Liver (tissue), 9 donors: Measurements from ENCODE around the gene PCGF2. TPM values are rescaled to one million over a fixed set of nuclear protein-coding genes. Genes with fewer than 3 reads are reported as not detected.

Experiments
- DNase-seq: peaks from one replicate; pipeline ENCODE4 v3.0.0-alpha.2; 2017; ENCODE audit warnings: low spot score
- H3K27ac ChIP-seq, 2 donors: one replicate each; pipeline ENCODE4 v1.7.0; 2013; ENCODE audit warnings: inconsistent platforms in 2 of 2, low read length in 2 of 2, control low read depth in 1 of 2, low read depth in 1 of 2, mild to moderate bottlenecking in 1 of 2
- H3K27me3 ChIP-seq, 4 donors: one replicate each; pipeline versions ENCODE4 v1.6.1 to v1.7.0; 2013; ENCODE audit warnings: low read length in 3 of 4, inconsistent platforms in 1 of 4, mild to moderate bottlenecking in 1 of 4, moderate library complexity in 1 of 4; ENCODE audit not compliant: control insufficient read depth in 4 of 4, insufficient read depth in 4 of 4
- H3K36me3 ChIP-seq, 4 donors: one replicate each; pipeline versions ENCODE4 v1.6.1 to v1.7.0; 2013; ENCODE audit warnings: low read length in 3 of 4, mild to moderate bottlenecking in 3 of 4, low read depth in 1 of 4, moderate library complexity in 1 of 4; ENCODE audit not compliant: control insufficient read depth in 4 of 4, insufficient read depth in 3 of 4
- H3K4me1 ChIP-seq, 4 donors: one replicate each; pipeline versions ENCODE4 v1.6.1 to v1.7.0; 2013; ENCODE audit warnings: low read length in 3 of 4, mild to moderate bottlenecking in 3 of 4, moderate library complexity in 1 of 4; ENCODE audit not compliant: control insufficient read depth in 4 of 4, insufficient read depth in 4 of 4
- H3K4me3 ChIP-seq, 3 donors: one replicate each; pipeline versions ENCODE4 v1.6.1 to v1.7.0; 2013; ENCODE audit warnings: low read length in 3 of 3, control low read depth in 1 of 3, low read depth in 1 of 3, mild to moderate bottlenecking in 1 of 3
- H3K9ac ChIP-seq, 2 donors: one replicate each; pipeline ENCODE4 v1.7.0; 2013; ENCODE audit warnings: low read length in 2 of 2, mild to moderate bottlenecking in 2 of 2, moderate library complexity in 2 of 2, control low read depth in 1 of 2, low read depth in 1 of 2
- H3K9me3 ChIP-seq, 4 donors: one replicate each; pipeline versions ENCODE4 v1.6.1 to v1.7.0; 2013; ENCODE audit warnings: low read length in 3 of 4; ENCODE audit not compliant: control insufficient read depth in 4 of 4
- EGR1 ChIP-seq, 2 donors: IDR thresholded peaks; 2 replicates each; pipeline ENCODE4 v1.6.1; 2016 to 2018; ENCODE audit warnings: antibody characterized with exemption in 2 of 2, low read depth in 2 of 2
- FOXA1 ChIP-seq: IDR thresholded peaks from 2 replicates; pipeline ENCODE4 v1.6.1; 2016; ENCODE audit warnings: antibody characterized with exemption
- FOXA2 ChIP-seq: IDR thresholded peaks from 2 replicates; pipeline ENCODE4 v1.6.1; 2016; ENCODE audit warnings: antibody characterized with exemption
- GABPA ChIP-seq, 2 donors: IDR thresholded peaks in 1 of 2; conservative IDR thresholded peaks in 1 of 2; 2 replicates each; pipeline ENCODE4 v1.6.1; 2016; ENCODE audit warnings: antibody characterized with exemption in 2 of 2, mild to moderate bottlenecking in 1 of 2, moderate library complexity in 1 of 2
- HNF4A ChIP-seq, 2 donors: conservative IDR thresholded peaks; 2 replicates each; pipeline ENCODE4 v1.6.1; 2016; ENCODE audit warnings: antibody characterized with exemption in 2 of 2, mild to moderate bottlenecking in 2 of 2
- HNF4G ChIP-seq: IDR thresholded peaks from 2 replicates; pipeline ENCODE4 v1.6.1; 2016; ENCODE audit warnings: antibody characterized with exemption
- JUND ChIP-seq, 2 donors: IDR thresholded peaks; 2 replicates each; pipeline ENCODE4 v1.6.1; 2016; ENCODE audit warnings: antibody characterized with exemption in 2 of 2
- NR2F2 ChIP-seq: IDR thresholded peaks from 2 replicates; pipeline ENCODE4 v1.6.1; 2016; ENCODE audit warnings: antibody characterized with exemption
- RAD21 ChIP-seq, 2 donors: IDR thresholded peaks; 2 replicates each; pipeline ENCODE4 v1.6.1; 2016; ENCODE audit warnings: antibody characterized with exemption in 2 of 2, mild to moderate bottlenecking in 2 of 2
- RXRA ChIP-seq, 2 donors: IDR thresholded peaks; 2 replicates each; pipeline ENCODE4 v1.6.1; 2017 to 2018; ENCODE audit warnings: antibody characterized with exemption in 2 of 2, mild to moderate bottlenecking in 1 of 2
- TAF1 ChIP-seq: conservative IDR thresholded peaks from 2 replicates; pipeline ENCODE4 v1.6.1; 2016; ENCODE audit warnings: antibody characterized with exemption, mild to moderate bottlenecking
- YY1 ChIP-seq: IDR thresholded peaks from 2 replicates; pipeline ENCODE4 v1.6.1; 2016; ENCODE audit warnings: antibody characterized with exemption, mild to moderate bottlenecking
- WGBS: extraction: QIAGEN DNeasy Blood & Tissue Kit; methylation state at CpG from one replicate; pipeline ENCODE4 v1.1.7; 2013; 5-methylcytosine and 5-hydroxymethylcytosine counted together
- polyA plus RNA-seq, 2 donors: library from polyadenylated mRNA; stranded (reverse) in 1 of 2; unstranded in 1 of 2; fragments of 200-250 nt in 1 of 2; fragments of >200 nt in 1 of 2; fragmentation: Nextera tagmentation in 1 of 2; extraction: Ambion mirVana in 1 of 2; gene quantifications; one replicate each; pipeline versions ENCODE4 v1.2.1 to v1.2.3, GENCODE V29; 2013 to 2015
- total RNA-seq, 2 donors: library from RNA; depleted of rRNA; stranded (reverse); fragments of >200 nt; gene quantifications; one replicate each; pipeline ENCODE4 v1.2.3, GENCODE V29; 2014
- TF ChIP-seq, protein P1 (sequence below): IDR thresholded peaks from 2 replicates; pipeline ENCODE4 v1.6.1; 2016; ENCODE audit warnings: antibody characterized with exemption
- TF ChIP-seq, protein P2 (sequence below): IDR thresholded peaks from 2 replicates; pipeline ENCODE4 v1.6.1; 2016; ENCODE audit warnings: antibody characterized with exemption, mild to moderate bottlenecking
- TF ChIP-seq, protein P3 (sequence below): fragments of 150-350 bp; IDR thresholded peaks from 2 replicates; pipeline ENCODE4 v1.5.1; 2017; ENCODE audit warnings: improper control_type of control experiment, low read depth, low read length; ENCODE audit not compliant: missing input control
- TF ChIP-seq, protein P4 (sequence below): IDR thresholded peaks from 2 replicates; pipeline ENCODE4 v1.6.1; 2016; ENCODE audit warnings: antibody characterized with exemption
- TF ChIP-seq, protein P5 (sequence below): IDR thresholded peaks from 2 replicates; pipeline ENCODE4 v1.6.1; 2016; ENCODE audit warnings: antibody characterized with exemption
- donor health status: healthy.
- donor health status: healthy.
- donor health status: healthy.
- donor health status: healthy.
- donor health status: healthy.

PCGF2 gene
- total and polyA plus RNA-seq, 4 donors = 1.2 to 3.2 (median 1.8) TPM

DNA sequence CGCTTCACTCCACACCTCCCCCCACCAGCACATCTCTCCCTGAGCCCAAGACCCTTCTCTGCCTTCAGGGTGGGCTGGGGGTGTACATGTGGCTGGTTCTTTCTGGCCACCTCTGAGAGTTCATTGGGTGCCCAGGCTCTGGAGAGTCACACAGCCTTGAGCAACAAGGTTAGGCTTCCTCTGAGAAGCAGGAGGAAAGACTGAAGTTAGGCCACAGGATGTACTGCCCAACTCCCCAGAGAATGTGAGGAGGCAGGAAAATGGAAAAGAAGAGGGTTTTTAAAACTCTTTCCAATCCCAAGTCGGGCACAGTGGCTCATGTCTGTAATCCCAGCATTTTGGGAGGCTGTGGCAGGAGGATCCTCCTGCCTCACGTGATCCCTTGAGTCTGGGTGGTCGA, 7.3 kb downstream of the PCGF2 start:
- TF ChIP-seq, protein P1, sequence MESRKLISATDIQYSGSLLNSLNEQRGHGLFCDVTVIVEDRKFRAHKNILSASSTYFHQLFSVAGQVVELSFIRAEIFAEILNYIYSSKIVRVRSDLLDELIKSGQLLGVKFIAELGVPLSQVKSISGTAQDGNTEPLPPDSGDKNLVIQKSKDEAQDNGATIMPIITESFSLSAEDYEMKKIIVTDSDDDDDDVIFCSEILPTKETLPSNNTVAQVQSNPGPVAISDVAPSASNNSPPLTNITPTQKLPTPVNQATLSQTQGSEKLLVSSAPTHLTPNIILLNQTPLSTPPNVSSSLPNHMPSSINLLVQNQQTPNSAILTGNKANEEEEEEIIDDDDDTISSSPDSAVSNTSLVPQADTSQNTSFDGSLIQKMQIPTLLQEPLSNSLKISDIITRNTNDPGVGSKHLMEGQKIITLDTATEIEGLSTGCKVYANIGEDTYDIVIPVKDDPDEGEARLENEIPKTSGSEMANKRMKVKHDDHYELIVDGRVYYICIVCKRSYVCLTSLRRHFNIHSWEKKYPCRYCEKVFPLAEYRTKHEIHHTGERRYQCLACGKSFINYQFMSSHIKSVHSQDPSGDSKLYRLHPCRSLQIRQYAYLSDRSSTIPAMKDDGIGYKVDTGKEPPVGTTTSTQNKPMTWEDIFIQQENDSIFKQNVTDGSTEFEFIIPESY = no peak
- TF ChIP-seq GABPA (IDR thresholded peaks at IDR 0.05 in 1 of 2, conservative IDR thresholded peaks at IDR 0.05 in 1 of 2) = no peak
- no peak for TF ChIP-seq FOXA2
- TF ChIP-seq EGR1 (IDR thresholded peaks at IDR 0.05; ENCODE audit: low read depth in 2 of 2) = no peak
- no peak for TF ChIP-seq RAD21 (IDR thresholded peaks at IDR 0.05)
- Histone ChIP-seq H3K4me1 (peaks cover 3 to 17% (median 11%) of the 10 kb centered on the region in 4 donors), H3K9me3 (no peaks in the 10 kb centered on the region), H3K9ac (no peak overlapping the region), H3K27ac (no peak overlapping the region), H3K27me3 (no peaks in the 10 kb centered on the region), H3K36me3 (no peaks in the 10 kb centered on the region), H3K4me3 (no peak overlapping the region)
- 85% methylated on average over 4 of the region's 4 CpGs for whole genome bisulfite sequencing
- no peak for DNase-seq

DNA sequence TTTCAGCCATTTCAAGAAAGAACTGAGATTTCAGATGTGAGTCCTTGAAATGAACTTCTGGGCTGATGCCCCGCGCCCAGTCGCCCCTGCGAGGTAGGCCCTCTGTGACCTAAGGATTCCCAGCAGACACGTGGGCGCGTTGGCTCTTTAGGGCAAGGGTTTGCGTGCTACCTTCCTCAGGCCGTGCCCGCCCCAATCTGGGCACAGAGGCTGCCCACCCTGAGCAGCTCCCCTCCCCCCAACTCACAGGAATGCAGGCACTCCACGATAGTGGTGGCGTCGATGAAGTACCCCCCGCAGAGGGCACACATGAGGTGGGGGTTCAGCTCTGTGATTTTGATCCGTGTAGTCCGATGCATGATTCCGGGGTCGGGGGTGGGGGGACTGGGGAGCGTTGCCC, 8.1 kb downstream of the PCGF2 start:
- TF ChIP-seq FOXA2 = no peak
- TF ChIP-seq YY1 = no peak
- TF ChIP-seq TAF1 = no peak
- TF ChIP-seq HNF4G = no peak
- TF ChIP-seq GABPA (IDR thresholded peaks at IDR 0.05 in 1 of 2, conservative IDR thresholded peaks at IDR 0.05 in 1 of 2) = no peak
- TF ChIP-seq HNF4A (conservative IDR thresholded peaks at IDR 0.05) = no peak
- TF ChIP-seq JUND (IDR thresholded peaks at IDR 0.05) = no peak
- TF ChIP-seq, protein P2, sequence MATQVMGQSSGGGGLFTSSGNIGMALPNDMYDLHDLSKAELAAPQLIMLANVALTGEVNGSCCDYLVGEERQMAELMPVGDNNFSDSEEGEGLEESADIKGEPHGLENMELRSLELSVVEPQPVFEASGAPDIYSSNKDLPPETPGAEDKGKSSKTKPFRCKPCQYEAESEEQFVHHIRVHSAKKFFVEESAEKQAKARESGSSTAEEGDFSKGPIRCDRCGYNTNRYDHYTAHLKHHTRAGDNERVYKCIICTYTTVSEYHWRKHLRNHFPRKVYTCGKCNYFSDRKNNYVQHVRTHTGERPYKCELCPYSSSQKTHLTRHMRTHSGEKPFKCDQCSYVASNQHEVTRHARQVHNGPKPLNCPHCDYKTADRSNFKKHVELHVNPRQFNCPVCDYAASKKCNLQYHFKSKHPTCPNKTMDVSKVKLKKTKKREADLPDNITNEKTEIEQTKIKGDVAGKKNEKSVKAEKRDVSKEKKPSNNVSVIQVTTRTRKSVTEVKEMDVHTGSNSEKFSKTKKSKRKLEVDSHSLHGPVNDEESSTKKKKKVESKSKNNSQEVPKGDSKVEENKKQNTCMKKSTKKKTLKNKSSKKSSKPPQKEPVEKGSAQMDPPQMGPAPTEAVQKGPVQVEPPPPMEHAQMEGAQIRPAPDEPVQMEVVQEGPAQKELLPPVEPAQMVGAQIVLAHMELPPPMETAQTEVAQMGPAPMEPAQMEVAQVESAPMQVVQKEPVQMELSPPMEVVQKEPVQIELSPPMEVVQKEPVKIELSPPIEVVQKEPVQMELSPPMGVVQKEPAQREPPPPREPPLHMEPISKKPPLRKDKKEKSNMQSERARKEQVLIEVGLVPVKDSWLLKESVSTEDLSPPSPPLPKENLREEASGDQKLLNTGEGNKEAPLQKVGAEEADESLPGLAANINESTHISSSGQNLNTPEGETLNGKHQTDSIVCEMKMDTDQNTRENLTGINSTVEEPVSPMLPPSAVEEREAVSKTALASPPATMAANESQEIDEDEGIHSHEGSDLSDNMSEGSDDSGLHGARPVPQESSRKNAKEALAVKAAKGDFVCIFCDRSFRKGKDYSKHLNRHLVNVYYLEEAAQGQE = no peak
- TF ChIP-seq, protein P3, sequence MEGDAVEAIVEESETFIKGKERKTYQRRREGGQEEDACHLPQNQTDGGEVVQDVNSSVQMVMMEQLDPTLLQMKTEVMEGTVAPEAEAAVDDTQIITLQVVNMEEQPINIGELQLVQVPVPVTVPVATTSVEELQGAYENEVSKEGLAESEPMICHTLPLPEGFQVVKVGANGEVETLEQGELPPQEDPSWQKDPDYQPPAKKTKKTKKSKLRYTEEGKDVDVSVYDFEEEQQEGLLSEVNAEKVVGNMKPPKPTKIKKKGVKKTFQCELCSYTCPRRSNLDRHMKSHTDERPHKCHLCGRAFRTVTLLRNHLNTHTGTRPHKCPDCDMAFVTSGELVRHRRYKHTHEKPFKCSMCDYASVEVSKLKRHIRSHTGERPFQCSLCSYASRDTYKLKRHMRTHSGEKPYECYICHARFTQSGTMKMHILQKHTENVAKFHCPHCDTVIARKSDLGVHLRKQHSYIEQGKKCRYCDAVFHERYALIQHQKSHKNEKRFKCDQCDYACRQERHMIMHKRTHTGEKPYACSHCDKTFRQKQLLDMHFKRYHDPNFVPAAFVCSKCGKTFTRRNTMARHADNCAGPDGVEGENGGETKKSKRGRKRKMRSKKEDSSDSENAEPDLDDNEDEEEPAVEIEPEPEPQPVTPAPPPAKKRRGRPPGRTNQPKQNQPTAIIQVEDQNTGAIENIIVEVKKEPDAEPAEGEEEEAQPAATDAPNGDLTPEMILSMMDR = no peak
- no peak for TF ChIP-seq NR2F2
- no peak for TF ChIP-seq EGR1 (IDR thresholded peaks at IDR 0.05; ENCODE audit: low read depth in 2 of 2)
- no peak for TF ChIP-seq RXRA (IDR thresholded peaks at IDR 0.05)
- no peak for TF ChIP-seq FOXA1
- TF ChIP-seq, protein P4, sequence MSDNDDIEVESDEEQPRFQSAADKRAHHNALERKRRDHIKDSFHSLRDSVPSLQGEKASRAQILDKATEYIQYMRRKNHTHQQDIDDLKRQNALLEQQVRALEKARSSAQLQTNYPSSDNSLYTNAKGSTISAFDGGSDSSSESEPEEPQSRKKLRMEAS = no peak
- TF ChIP-seq, protein P5, sequence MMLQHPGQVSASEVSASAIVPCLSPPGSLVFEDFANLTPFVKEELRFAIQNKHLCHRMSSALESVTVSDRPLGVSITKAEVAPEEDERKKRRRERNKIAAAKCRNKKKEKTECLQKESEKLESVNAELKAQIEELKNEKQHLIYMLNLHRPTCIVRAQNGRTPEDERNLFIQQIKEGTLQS = no peak
- TF ChIP-seq RAD21 (IDR thresholded peaks at IDR 0.05) = no peak
- H3K27ac ChIP-seq = no peak overlapping the region
- H3K4me3 ChIP-seq = no peak overlapping the region
- H3K9me3 ChIP-seq = no peaks in the 10 kb centered on the region
- no peaks in the 10 kb centered on the region for H3K36me3 ChIP-seq
- no peak for DNase-seq
- H3K9ac ChIP-seq = no peak overlapping the region
- H3K4me1 ChIP-seq = peaks cover 3 to 17% (median 11%) of the 10 kb centered on the region in 4 donors
- H3K27me3 ChIP-seq = no peaks in the 10 kb centered on the region
- 93% methylated on average over 19 of the region's 19 CpGs for WGBS
